ENCODE data around the gene VAMP2.

Gene VAMP2

DNA sequence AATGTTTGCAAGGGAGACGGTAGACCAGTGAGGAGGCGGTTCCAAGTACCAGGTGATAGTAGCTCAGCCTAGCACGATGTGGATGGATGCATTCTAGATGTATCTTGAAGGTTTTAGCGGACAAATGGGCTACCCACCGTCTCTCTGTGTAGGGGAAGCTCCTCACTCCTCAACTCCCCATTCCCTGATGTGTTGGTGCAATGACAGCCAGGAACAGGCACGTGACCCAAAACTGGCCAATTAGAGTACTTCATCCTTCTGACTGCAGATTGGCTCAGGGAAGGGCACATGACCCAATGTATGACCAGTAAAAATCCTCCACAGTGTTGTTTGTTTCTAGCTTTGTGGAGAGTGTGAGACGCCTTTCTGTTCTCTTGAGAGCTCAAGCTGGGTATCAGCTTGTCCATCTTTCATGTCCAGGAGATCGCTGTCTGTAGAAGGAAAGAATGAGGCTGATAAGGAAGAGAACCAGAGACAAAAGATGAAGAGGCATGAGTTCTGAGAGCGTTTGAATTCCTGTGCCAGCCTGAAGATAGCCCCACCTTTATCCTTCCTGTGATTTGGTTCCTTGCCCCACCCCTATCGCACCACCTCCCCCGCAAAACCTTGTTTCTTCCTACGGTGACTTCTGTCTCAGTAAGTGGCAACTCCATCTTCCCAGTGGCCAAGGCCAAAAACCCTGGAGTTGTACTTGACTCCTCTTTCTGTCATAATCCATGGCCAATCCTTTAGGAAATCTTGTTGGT, 29.5 kb upstream of the VAMP2 start:
- TF ChIP-seq, protein P1, sequence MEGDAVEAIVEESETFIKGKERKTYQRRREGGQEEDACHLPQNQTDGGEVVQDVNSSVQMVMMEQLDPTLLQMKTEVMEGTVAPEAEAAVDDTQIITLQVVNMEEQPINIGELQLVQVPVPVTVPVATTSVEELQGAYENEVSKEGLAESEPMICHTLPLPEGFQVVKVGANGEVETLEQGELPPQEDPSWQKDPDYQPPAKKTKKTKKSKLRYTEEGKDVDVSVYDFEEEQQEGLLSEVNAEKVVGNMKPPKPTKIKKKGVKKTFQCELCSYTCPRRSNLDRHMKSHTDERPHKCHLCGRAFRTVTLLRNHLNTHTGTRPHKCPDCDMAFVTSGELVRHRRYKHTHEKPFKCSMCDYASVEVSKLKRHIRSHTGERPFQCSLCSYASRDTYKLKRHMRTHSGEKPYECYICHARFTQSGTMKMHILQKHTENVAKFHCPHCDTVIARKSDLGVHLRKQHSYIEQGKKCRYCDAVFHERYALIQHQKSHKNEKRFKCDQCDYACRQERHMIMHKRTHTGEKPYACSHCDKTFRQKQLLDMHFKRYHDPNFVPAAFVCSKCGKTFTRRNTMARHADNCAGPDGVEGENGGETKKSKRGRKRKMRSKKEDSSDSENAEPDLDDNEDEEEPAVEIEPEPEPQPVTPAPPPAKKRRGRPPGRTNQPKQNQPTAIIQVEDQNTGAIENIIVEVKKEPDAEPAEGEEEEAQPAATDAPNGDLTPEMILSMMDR (IDR thresholded peaks at IDR 0.05; ENCODE audit: low read depth, low read length), result no peak
- H3K4me3 ChIP-seq (replicated peaks in 1 of 2; ENCODE audit: low read depth in 2 of 2, low read length in 2 of 2), result peak overlapping the region; percentile 17 to 30
- DNase-seq (ENCODE audit: low read depth in 2 of 2), result peak; percentile 91 to 96

DNA sequence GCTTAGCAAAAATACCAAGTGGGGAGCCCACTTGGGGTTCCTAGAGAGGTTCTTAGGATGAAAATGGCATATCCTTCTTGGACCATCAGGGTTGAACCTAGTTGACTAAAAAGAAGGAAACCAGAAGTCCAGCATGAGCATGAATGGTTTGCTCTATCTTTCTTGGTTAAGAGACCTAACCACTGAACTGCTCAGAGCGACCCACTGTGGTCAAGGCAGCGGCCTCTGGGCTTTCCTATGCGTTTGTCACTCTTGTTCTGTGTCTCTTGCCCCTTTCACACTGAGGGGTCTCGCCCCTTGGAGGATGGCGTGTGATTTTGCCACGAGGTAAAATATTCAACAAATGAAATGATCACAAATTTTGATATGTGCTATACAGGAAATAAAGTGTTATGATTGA, 27.8 kb upstream of the VAMP2 start:
- H3K4me3 ChIP-seq (replicated peaks in 1 of 2; ENCODE audit: low read depth in 2 of 2, low read length in 2 of 2), result peak overlapping the region in 1 of 2 donors; percentile 35
- DNase-seq (ENCODE audit: low read depth in 2 of 2), result no peak
- TF ChIP-seq, protein P1 (IDR thresholded peaks at IDR 0.05; ENCODE audit: low read depth, low read length), result no peak

DNA sequence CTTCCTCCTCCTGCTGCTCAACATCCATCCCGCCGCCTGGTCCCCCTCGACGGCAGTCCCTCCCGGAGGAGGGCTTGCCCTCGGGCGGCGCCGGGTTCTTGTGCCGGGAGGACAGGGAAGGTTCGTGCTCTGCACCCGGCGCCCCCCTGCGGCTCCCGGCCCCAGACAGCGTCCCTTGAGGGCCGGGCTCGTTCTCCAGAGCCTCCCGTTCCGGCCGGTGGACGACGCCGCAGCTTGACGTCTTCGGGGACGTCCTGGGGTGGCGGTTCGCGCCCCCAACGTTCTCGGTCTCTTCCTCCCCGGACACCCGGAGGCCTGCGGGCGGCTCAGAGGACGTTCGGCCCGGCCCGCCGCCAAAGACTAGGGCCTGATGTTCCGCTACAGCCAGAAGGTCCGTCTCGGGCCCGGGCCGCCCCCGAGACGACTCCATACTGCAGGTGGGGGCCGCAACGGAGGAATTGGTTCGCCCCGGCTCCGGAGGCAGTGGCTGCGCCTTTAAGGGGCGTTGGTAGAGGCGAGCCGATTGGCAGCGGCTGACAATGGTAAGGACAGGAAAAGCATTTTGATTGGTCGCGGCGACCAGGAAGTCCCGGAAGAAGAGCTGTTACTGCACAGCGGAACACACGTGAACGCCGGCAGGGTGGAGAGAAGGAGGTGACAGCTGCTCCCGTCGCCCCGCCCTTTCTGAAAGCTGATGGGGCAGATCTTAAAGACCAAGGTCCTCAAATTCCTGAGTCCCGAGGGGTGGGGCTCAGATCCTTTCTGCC, 27.1 kb upstream of the VAMP2 start, which contains the start of gene BORCS6:
TSS of gene BORCS6 (minus strand) at position 470 of the 767 bp plus-strand sequence. CDS start at position 430, 40 bp downstream.
- peak within 1 kb of the TSS; percentile 81 to 89 for H3K4me3 ChIP-seq (replicated peaks in 1 of 2; ENCODE audit: low read depth in 2 of 2, low read length in 2 of 2)
- peak; percentile 99 for DNase-seq (ENCODE audit: low read depth in 2 of 2)
- TF ChIP-seq, protein P1 (IDR thresholded peaks at IDR 0.05; ENCODE audit: low read depth, low read length), result no peak

DNA sequence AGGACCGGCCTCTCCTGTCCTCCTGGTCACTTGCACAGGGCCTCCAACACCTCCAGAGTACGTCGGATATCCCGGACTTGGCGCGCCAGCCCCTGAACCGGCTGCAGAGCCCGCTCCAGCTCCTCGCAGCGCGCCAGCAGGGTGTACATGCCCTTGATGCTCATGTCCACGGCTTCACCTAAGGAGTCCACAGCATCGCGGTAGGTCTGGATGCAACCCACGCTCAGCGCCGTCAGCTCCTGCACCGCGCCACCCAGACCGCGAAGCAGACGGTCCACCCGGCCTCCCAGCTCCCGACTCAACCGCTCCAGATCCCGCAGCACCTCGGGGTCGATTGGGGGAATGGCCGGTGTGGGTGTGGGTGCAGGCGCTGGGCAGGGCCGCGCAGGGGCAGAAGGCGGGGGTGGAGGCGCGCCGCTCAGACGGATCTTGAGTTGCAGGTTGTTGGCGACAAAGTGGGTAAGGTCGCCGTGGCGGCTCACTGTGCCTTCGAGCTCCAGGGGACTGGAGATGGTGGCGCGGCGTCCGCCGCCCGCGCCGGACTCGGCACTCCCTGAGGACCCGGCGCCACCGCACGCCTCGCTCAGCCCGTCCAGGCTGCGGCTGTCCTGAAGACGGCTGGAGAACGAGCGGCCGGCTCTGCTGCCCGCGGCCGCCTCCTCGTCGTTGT, 26.4 kb upstream of the VAMP2 start:
- TF ChIP-seq, protein P1 (IDR thresholded peaks at IDR 0.05; ENCODE audit: low read depth, low read length), result no peak
- peak in 1 of 2 donors; percentile 36 for DNase-seq (ENCODE audit: low read depth in 2 of 2)
- peak overlapping the region; percentile 81 to 89 for H3K4me3 ChIP-seq (replicated peaks in 1 of 2; ENCODE audit: low read depth in 2 of 2, low read length in 2 of 2)

DNA sequence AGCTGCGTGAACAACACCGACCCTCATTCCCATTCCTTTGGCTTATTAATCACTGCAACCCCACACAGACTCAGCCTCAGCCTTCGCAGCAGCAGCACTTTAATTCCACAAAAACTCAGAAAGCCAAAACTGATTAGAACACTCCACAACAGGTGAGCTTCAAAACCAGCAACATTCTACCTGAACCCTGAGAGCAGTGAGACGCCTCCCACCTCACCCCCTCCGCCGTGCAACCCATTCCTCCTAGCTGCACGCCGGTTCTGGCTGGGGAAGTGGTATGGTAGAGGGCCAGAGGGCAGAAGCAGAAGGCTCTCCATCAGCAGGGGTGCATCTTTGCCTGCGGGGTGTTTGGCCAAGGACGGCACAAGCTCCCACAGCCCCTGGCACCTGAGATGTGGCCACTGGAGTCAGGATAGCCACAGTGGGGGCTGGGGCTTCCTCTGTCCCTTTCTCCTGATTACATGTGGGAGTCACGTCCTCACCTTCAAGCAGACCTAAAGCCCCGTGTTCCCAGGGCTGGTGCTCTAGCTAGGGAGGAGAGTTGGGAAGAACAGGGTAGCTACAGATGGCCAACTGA, 25.6 kb upstream of the VAMP2 start:
- TF ChIP-seq, protein P1 (IDR thresholded peaks at IDR 0.05; ENCODE audit: low read depth, low read length), result no peak
- peak overlapping the region; percentile 81 to 89 for H3K4me3 ChIP-seq (replicated peaks in 1 of 2; ENCODE audit: low read depth in 2 of 2, low read length in 2 of 2)
- no peak for DNase-seq (ENCODE audit: low read depth in 2 of 2)

DNA sequence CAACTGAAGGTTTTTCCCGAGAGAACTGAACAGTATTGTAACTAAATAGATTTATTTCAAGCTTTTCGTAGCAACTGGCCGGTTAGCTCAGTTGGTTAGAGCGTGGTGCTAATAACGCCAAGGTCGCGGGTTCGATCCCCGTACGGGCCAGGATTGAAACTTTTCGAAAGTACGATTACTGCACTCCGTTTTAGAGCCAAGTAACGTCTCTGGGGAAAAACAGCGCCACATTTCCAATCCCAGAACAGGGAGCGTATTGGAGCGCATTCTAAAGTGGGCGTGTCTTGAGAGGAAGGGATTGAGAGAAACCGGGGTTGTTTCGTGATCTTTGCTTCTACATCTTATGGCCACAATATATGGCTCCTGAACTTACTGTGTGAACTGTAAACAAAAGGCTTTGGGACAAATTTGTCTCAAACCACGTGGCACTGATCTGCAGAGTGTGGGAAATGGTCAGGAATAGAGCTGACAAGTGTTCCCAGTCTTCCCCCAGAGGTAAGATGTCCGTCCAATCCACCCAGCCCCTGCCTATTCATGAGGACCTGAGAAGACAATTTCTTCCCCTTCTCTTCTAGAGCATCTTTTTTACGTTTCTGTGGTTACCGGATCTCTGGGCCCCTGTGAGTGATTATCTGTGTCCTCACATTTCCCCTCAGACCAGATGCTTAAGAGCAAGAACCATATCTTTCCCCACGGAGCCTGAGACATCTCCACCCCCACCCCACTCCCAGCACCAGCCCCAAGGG, 24.9 kb upstream of the VAMP2 start:
- TF ChIP-seq, protein P1 (IDR thresholded peaks at IDR 0.05; ENCODE audit: low read depth, low read length), result no peak

More for the DNA sequence above, 24.9 kb upstream of the VAMP2 start:
- peak overlapping the region; percentile 81 to 83 for H3K4me3 ChIP-seq (replicated peaks in 1 of 2; ENCODE audit: low read depth in 2 of 2, low read length in 2 of 2)
- peak; percentile 100 for DNase-seq (ENCODE audit: low read depth in 2 of 2)
